Activated B cell treated with CpG ODN at 0.5 μM for 24 hours (primary cell): Measurements from ENCODE around the gene SMO. TPM values are rescaled to one million over a fixed set of nuclear protein-coding genes. Genes with fewer than 3 reads are reported as not detected.

Experiments
- ATAC-seq: fragments of 200-7000 bp; cut with Tn5 transposase; one replicate; pipeline ENCODE4 v1.10.0; 2021; ENCODE audit warnings: low read depth, mild to moderate bottlenecking, moderate library complexity
- CTCF ChIA-PET: fragments of 350-600 bp; sonication (Branson Sonifier 250); formaldehyde crosslinking; loops from one replicate; lab custom pipeline; 2021; ENCODE audit warnings: antibody characterized with exemption; lab: Charles Lee
- POLR2A ChIA-PET: fragments of 350-600 bp; sonication (Branson Sonifier 250); formaldehyde crosslinking; loops from one replicate; lab custom pipeline; 2021; ENCODE audit warnings: antibody characterized with exemption; lab: Charles Lee
- DNase-seq: peaks from one replicate; pipeline ENCODE4 v3.0.0; 2022
- H3K27ac Mint-ChIP-seq: one replicate; pipeline ENCODE4 v1.8.0; 2020; ENCODE audit warnings: mixed read lengths
- H3K27me3 Mint-ChIP-seq: one replicate; pipeline ENCODE4 v1.8.0; 2021; ENCODE audit warnings: mixed read lengths
- H3K36me3 Mint-ChIP-seq: one replicate; pipeline ENCODE4 v1.8.0; 2021; ENCODE audit warnings: low read depth, mixed read lengths
- H3K4me1 Mint-ChIP-seq: one replicate; pipeline ENCODE4 v1.8.0; 2021; ENCODE audit warnings: mixed read lengths
- H3K4me3 Mint-ChIP-seq: one replicate; pipeline ENCODE4 v1.8.0; 2020; ENCODE audit warnings: mild to moderate bottlenecking, mixed read lengths
- H3K9me3 Mint-ChIP-seq: one replicate; pipeline ENCODE4 v1.8.0; 2020; ENCODE audit warnings: mixed read lengths
- CTCF ChIP-seq: fragments of 200-600 bp; IDR thresholded peaks from one replicate; pipeline ENCODE4 v1.8.0; 2022; ENCODE audit warnings: antibody characterized with exemption, mild to moderate bottlenecking
- intact Hi-C: fragments of 100-400 bp; cut with micrococcal nuclease; formaldehyde crosslinking; loops from one replicate; pipeline ENCODE4 v1.15.1; 2024
- total RNA-seq: library from RNA; stranded (reverse); gene quantifications from 2 replicates; pipeline ENCODE4 v1.2.3, GENCODE V29; 2022

Gene SMO
- total RNA-seq, 1 donor from 2014 or later = 1.8 TPM

DNA sequence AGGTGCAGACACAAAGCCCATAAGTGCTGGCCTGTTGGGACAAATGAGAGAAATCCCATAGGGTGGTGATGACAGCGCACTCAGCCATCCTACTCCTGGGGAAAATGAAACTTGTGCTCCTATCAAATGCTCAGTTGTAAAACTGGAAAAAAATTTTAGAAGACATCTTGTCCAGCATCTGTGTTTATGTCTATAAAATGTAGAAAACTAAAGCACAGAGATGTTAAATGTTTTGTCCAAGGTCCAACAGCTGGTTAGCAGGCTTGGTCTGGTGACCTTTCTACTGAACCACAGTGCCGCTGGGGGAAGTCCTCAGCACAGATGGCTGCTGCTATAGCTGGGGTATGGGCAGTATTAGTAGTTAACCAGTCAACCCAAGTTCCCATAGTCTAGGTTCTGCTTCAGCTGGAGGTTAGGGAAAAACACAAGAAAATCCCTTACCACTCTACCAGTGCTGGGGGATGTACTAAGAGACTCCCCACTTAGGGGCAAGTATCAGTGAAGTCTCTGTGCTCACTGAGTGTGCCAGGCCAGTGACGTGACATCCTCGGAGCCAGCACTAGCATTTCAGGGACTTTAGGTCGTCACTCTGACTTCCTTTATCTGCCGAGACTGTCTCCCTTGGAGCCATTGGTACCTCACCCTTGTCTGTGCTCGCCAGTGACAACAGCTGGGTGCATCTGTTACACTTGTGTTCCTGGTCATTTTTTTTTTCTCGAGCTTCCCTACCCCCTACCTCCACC lies 42.0 kb upstream of the SMO start:
- intact Hi-C loops = loop anchor here (1.0 to 5.0 kb wide), 9 partner anchors 9 to 207 kb away; no protein-coding TSS in a partner anchor
- ATAC-seq = peak; percentile 76

GRCh38 chr7:129147731-129148130 lies 40.7 kb upstream of the SMO start:
- Mint-ChIP-seq H3K4me1 (peaks cover 76% of the 10 kb centered on the region), H3K36me3 (peaks cover 73% of the 10 kb centered on the region), H3K4me3 (peak overlapping the region; percentile 98), H3K27me3 (no peaks in the 10 kb centered on the region), H3K27ac (peak overlapping the region; percentile 99), H3K9me3 (no peaks in the 10 kb centered on the region)
- no peak for TF ChIP-seq CTCF
- intact Hi-C loops = loop anchor here (5.0 kb wide), 1 partner anchor 140 kb away; no protein-coding TSS in a partner anchor
- DNase-seq = no peak
- no peak for ATAC-seq
- ChIA-PET CTCF (interaction anchor here (0.7 to 5.7 kb wide), 5 partner anchors 12 to 63 kb away, joined by 3 to 44 read pairs (median 21); no protein-coding TSS in a partner anchor), POLR2A (interaction anchor here (0.5 to 6.2 kb wide), 12 partner anchors 11 to 285 kb away, joined by 5 to 122 read pairs (median 32); partner anchors contain the start of genes ATP6V1F, IRF5 and TNPO3)

More for the DNA sequence above, 42.0 kb upstream of the SMO start:
- POLR2A ChIA-PET = interaction anchor here (0.5 to 6.2 kb wide), 24 partner anchors 10 to 691 kb away, joined by 3 to 122 read pairs (median 6); partner anchors contain the start of genes IRF5 and TNPO3
- CTCF ChIA-PET = interaction anchor here (0.7 to 5.7 kb wide), 10 partner anchors 10 to 69 kb away, joined by 3 to 44 read pairs (median 4); no protein-coding TSS in a partner anchor
- peak; percentile 44 for DNase-seq
- H3K9me3 Mint-ChIP-seq = no peaks in the 10 kb centered on the region
- no peak for TF ChIP-seq CTCF
- no peaks in the 10 kb centered on the region for H3K27me3 Mint-ChIP-seq
- H3K4me3 Mint-ChIP-seq = peak overlapping the region; percentile 98
- peaks cover 67% of the 10 kb centered on the region for H3K4me1 Mint-ChIP-seq
- peak overlapping the region; percentile 99 for H3K27ac Mint-ChIP-seq
- peaks cover 60% of the 10 kb centered on the region for H3K36me3 Mint-ChIP-seq

DNA sequence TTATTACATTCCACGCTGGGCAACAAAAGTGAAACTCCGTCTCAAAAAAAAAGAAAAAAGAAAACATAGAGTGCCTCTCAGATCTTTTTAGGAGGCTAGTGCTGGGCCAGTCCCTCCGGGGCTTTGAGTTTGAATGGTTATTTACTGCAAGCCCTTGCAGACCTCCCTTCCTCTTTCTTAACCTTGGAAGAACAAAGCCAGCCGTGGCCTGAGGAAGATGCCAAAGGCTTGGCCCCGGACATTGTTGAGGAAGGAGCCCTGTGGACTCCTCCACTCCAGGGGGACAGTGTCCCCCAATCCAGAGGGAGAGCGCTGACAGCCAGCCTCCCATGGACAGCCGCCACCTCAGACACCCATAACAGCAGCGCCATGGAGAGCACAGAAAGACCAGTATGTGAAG lies 38.9 kb upstream of the SMO start:
- TF ChIP-seq CTCF = no peak
- Mint-ChIP-seq H3K4me3 (peak overlapping the region; percentile 98), H3K9me3 (no peaks in the 10 kb centered on the region), H3K27ac (peak overlapping the region; percentile 99), H3K27me3 (no peaks in the 10 kb centered on the region), H3K4me1 (peaks cover 81% of the 10 kb centered on the region), H3K36me3 (peaks cover 86% of the 10 kb centered on the region)
- ChIA-PET POLR2A (interaction anchor here (1.0 to 6.2 kb wide), 2 partner anchors 13 to 14 kb away, joined by 4 to 122 read pairs; no protein-coding TSS in a partner anchor), CTCF (interaction anchor here (2.2 kb wide), 1 partner anchor 14 kb away, joined by 19 read pairs; no protein-coding TSS in a partner anchor)
- ATAC-seq (no peak), DNase-seq (no peak)
- intact Hi-C loops = loop anchor here (5.0 kb wide), 1 partner anchor 142 kb away; no protein-coding TSS in a partner anchor

DNA sequence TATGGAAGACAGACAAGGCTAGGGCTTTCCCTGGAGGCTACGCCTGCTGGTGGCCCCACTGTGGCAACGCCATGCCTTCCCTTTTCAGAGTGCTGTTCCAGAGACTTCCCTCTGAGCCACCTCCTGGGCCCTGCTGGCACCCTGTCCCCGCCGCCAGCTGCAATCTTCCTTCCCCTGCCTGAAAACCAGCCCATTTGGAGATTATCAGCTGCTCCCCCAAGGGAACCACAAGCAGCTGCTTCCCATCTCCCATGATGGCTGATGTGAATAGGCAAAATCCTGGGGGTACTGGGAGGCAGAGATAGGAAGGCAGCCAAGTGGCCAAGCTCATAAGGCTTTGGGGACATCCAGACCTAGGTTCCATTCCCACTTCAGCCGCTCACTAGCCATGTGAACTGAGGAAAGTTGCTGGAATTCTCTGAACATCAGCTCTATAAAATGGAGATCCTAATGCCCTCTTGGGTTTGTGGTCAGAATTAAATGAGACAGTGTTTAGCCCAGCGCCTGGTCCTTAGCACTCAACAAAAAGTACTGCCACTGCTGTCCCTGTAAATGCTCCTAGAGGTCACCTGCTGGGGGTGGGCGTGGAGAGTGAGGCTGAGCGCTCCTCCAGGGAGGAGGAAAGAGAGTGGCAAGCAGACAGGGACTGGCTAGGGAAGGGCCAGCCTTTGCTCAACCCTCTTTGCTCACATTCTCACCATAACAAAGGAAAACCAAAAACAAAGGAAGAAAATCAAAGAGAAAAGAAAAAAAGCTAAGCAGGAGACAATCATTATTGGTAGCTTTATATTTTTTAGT lies 38.0 kb upstream of the SMO start:
- intact Hi-C loops = no loop called here
- Mint-ChIP-seq H3K9me3 (no peaks in the 10 kb centered on the region), H3K4me1 (peaks cover 87% of the 10 kb centered on the region), H3K27me3 (no peaks in the 10 kb centered on the region), H3K4me3 (no peak overlapping the region), H3K27ac (peak overlapping the region; percentile 56), H3K36me3 (peaks cover 86% of the 10 kb centered on the region)
- no peak for TF ChIP-seq CTCF
- ChIA-PET CTCF (interaction anchor here (1.5 to 2.2 kb wide), 2 partner anchors 14 to 61 kb away, joined by 3 to 19 read pairs; no protein-coding TSS in a partner anchor), POLR2A (interaction anchor here (0.7 to 1.5 kb wide), 9 partner anchors 11 to 475 kb away, joined by 3 to 7 read pairs (median 4); partner anchors contain the start of genes SMO and TNPO3)
- DNase-seq = no peak
- no peak for ATAC-seq
